Measurements from ENCODE around the gene ADAMTSL2.

GRCh38 chr9:133511607-133512006 lies 22.9 kb upstream of the ADAMTSL2 start:
- TF ChIP-seq CTCF (IDR thresholded peaks at IDR 0.05): no peak
- no peak for TF ChIP-seq POLR2A (IDR thresholded peaks at IDR 0.05)

All from tibial nerve (tissue), 3 donors.